ENCODE results near the gene PEX12. TPM values are rescaled to one million over a fixed set of nuclear protein-coding genes. Genes with fewer than 3 reads are reported as not detected.
"Not testable (repeated sequence)": the region's sequence is repeated elsewhere in the genome, so short reads cannot be mapped to it uniquely, and the experiment has no call there.

PEX12 gene
- total and polyA plus RNA-seq, 4 donors: 1.6 to 5.6 (median 3.0) TPM

- WGBS, 2 donors: 63 to 65% methylated on average over 2 of the region's 2 CpGs
- Histone ChIP-seq H3K27me3 (ENCODE audit: control insufficient read depth in 1 of 2, insufficient read depth in 2 of 2, low read length in 1 of 2) (no peaks in the 10 kb centered on the region), H3K4me1 (ENCODE audit: control insufficient read depth in 1 of 2, insufficient read depth in 2 of 2, low read length in 2 of 2) (no peaks in the 10 kb centered on the region), H3K36me3 (ENCODE audit: control insufficient read depth in 1 of 2, insufficient read depth in 2 of 2, low read length in 1 of 2) (no peaks in the 10 kb centered on the region), H3K4me3 (ENCODE audit: low read length in 2 of 2) (no peak within 1 kb of the TSS), H3K9me3 (ENCODE audit: control insufficient read depth, low read length) (no peaks in the 10 kb centered on the region), H3K27ac (ENCODE audit: low read depth in 1 of 2, low read length in 2 of 2) (no peak within 1 kb of the TSS)
- intact Hi-C loops (cut with DNase I): loop anchor here in 1 of 2 donors (5.0 kb wide), 2 partner anchors 225 to 365 kb away; no protein-coding TSS in a partner anchor
- ATAC-seq (ENCODE audit: low FRiP score): peak; percentile 38
- DNase-seq: no peak
Measured at GRCh38 chr17:35537601-35538141, 40.7 kb downstream of the PEX12 start, which contains the start of gene SLFN12L. TSS of gene SLFN12L (minus strand) at chr17:35537678. CDS start at chr17:35522364, 15,314 bp downstream.

GRCh38 chr17:35536664-35537171 is 41.7 kb downstream of the PEX12 start:
- H3K27ac ChIP-seq (ENCODE audit: low read depth in 1 of 2, low read length in 2 of 2): no peak overlapping the region
- no peaks in the 10 kb centered on the region for H3K36me3 ChIP-seq (ENCODE audit: control insufficient read depth in 1 of 2, insufficient read depth in 2 of 2, low read length in 1 of 2)
- H3K27me3 ChIP-seq (ENCODE audit: control insufficient read depth in 1 of 2, insufficient read depth in 2 of 2, low read length in 1 of 2): no peaks in the 10 kb centered on the region
- WGBS, 2 donors: 86 to 88% methylated on average over 13 of the region's 13 CpGs
- ATAC-seq (ENCODE audit: low FRiP score) (no peak), DNase-seq (no peak)
- no peak overlapping the region for H3K4me3 ChIP-seq (ENCODE audit: low read length in 2 of 2)
- H3K9me3 ChIP-seq (ENCODE audit: control insufficient read depth, low read length): no peaks in the 10 kb centered on the region
- intact Hi-C loops (cut with DNase I): loop anchor here in 1 of 2 donors (5.0 kb wide), 2 partner anchors 224 to 364 kb away; no protein-coding TSS in a partner anchor
- no peaks in the 10 kb centered on the region for H3K4me1 ChIP-seq (ENCODE audit: control insufficient read depth in 1 of 2, insufficient read depth in 2 of 2, low read length in 2 of 2)

- not testable (repeated sequence) for ATAC-seq (ENCODE audit: low FRiP score); H3K36me3 ChIP-seq (ENCODE audit: control insufficient read depth in 1 of 2, insufficient read depth in 2 of 2, low read length in 1 of 2); DNase-seq; H3K27ac ChIP-seq (ENCODE audit: low read depth in 1 of 2, low read length in 2 of 2); H3K4me1 ChIP-seq (ENCODE audit: control insufficient read depth in 1 of 2, insufficient read depth in 2 of 2, low read length in 2 of 2); H3K4me3 ChIP-seq (ENCODE audit: low read length in 2 of 2); H3K27me3 ChIP-seq (ENCODE audit: control insufficient read depth in 1 of 2, insufficient read depth in 2 of 2, low read length in 1 of 2); H3K9me3 ChIP-seq (ENCODE audit: control insufficient read depth, low read length)
- intact Hi-C loops (cut with DNase I): loop anchor here in 1 of 2 donors (5.0 kb wide), 2 partner anchors 223 to 363 kb away; no protein-coding TSS in a partner anchor
- 91 to 93% methylated on average over 9 of the region's 9 CpGs for WGBS, 2 donors
Measured at GRCh38 chr17:35535406-35535805, 43.0 kb downstream of the PEX12 start.

- Histone ChIP-seq H3K4me3 (ENCODE audit: low read length in 2 of 2) (no peak overlapping the region), H3K27ac (ENCODE audit: low read depth in 1 of 2, low read length in 2 of 2) (no peak overlapping the region), H3K36me3 (ENCODE audit: control insufficient read depth in 1 of 2, insufficient read depth in 2 of 2, low read length in 1 of 2) (no peaks in the 10 kb centered on the region), H3K9me3 (ENCODE audit: control insufficient read depth, low read length) (no peaks in the 10 kb centered on the region), H3K27me3 (ENCODE audit: control insufficient read depth in 1 of 2, insufficient read depth in 2 of 2, low read length in 1 of 2) (no peaks in the 10 kb centered on the region), H3K4me1 (ENCODE audit: control insufficient read depth in 1 of 2, insufficient read depth in 2 of 2, low read length in 2 of 2) (no peaks in the 10 kb centered on the region)
- intact Hi-C loops (cut with DNase I): loop anchor here in 1 of 2 donors (5.0 kb wide), 2 partner anchors 222 to 362 kb away; no protein-coding TSS in a partner anchor
- no peak for DNase-seq
- ATAC-seq (ENCODE audit: low FRiP score): no peak
- 74% methylated on average over 3 of the region's 3 CpGs for WGBS, 2 donors
Measured at GRCh38 chr17:35534576-35535093, 43.7 kb downstream of the PEX12 start.

- Histone ChIP-seq H3K27me3 (ENCODE audit: control insufficient read depth in 1 of 2, insufficient read depth in 2 of 2, low read length in 1 of 2) (no peaks in the 10 kb centered on the region), H3K36me3 (ENCODE audit: control insufficient read depth in 1 of 2, insufficient read depth in 2 of 2, low read length in 1 of 2) (no peaks in the 10 kb centered on the region), H3K9me3 (ENCODE audit: control insufficient read depth, low read length) (no peaks in the 10 kb centered on the region), H3K4me1 (ENCODE audit: control insufficient read depth in 1 of 2, insufficient read depth in 2 of 2, low read length in 2 of 2) (no peaks in the 10 kb centered on the region), H3K27ac (ENCODE audit: low read depth in 1 of 2, low read length in 2 of 2) (no peak overlapping the region), H3K4me3 (ENCODE audit: low read length in 2 of 2) (no peak overlapping the region)
- ATAC-seq (ENCODE audit: low FRiP score) (no peak), DNase-seq (no peak)
- 63 to 70% methylated on average over 1 of the region's 1 CpG for WGBS, 2 donors
- intact Hi-C loops (cut with DNase I): no loop called here
Measured at GRCh38 chr17:35531160-35531559, 47.2 kb downstream of the PEX12 start.

- ATAC-seq (ENCODE audit: low FRiP score) (no peak), DNase-seq (no peak)
- intact Hi-C loops (cut with DNase I): no loop called here
- 79 to 85% methylated on average over 8 of the region's 8 CpGs for WGBS, 2 donors
- no peaks in the 10 kb centered on the region for H3K4me1 ChIP-seq (ENCODE audit: control insufficient read depth in 1 of 2, insufficient read depth in 2 of 2, low read length in 2 of 2)
- no peak overlapping the region for H3K4me3 ChIP-seq (ENCODE audit: low read length in 2 of 2)
- no peaks in the 10 kb centered on the region for H3K27me3 ChIP-seq (ENCODE audit: control insufficient read depth in 1 of 2, insufficient read depth in 2 of 2, low read length in 1 of 2)
- H3K9me3 ChIP-seq (ENCODE audit: control insufficient read depth, low read length): no peaks in the 10 kb centered on the region
- no peak overlapping the region for H3K27ac ChIP-seq (ENCODE audit: low read depth in 1 of 2, low read length in 2 of 2)
- no peaks in the 10 kb centered on the region for H3K36me3 ChIP-seq (ENCODE audit: control insufficient read depth in 1 of 2, insufficient read depth in 2 of 2, low read length in 1 of 2)
Measured at GRCh38 chr17:35529866-35530265, 48.5 kb downstream of the PEX12 start.

- H3K4me1 ChIP-seq (ENCODE audit: control insufficient read depth in 1 of 2, insufficient read depth in 2 of 2, low read length in 2 of 2); H3K4me3 ChIP-seq (ENCODE audit: low read length in 2 of 2); H3K36me3 ChIP-seq (ENCODE audit: control insufficient read depth in 1 of 2, insufficient read depth in 2 of 2, low read length in 1 of 2); DNase-seq; H3K27ac ChIP-seq (ENCODE audit: low read depth in 1 of 2, low read length in 2 of 2); H3K27me3 ChIP-seq (ENCODE audit: control insufficient read depth in 1 of 2, insufficient read depth in 2 of 2, low read length in 1 of 2); intact Hi-C loops (cut with DNase I); ATAC-seq (ENCODE audit: low FRiP score); H3K9me3 ChIP-seq (ENCODE audit: control insufficient read depth, low read length): not testable (repeated sequence)
- WGBS, 2 donors: 93 to 100% methylated on average over 1 of the region's 1 CpG
Measured at GRCh38 chr17:35529326-35529725, 49.0 kb downstream of the PEX12 start.
